ENCODE measurements around the gene TMEM232.
"Not testable (repeated sequence)": the region's sequence is repeated elsewhere in the genome, so short reads cannot be mapped to it uniquely, and the experiment has no call there.

The TMEM232 gene

GRCh38 chr5:110625376-110625999, 101.0 kb downstream of the TMEM232 start:
- DNase-seq (ENCODE audit: low spot score): no peak

- no peak for DNase-seq (ENCODE audit: low spot score)
These were observed 102.6 kb downstream of the TMEM232 start for GRCh38 chr5:110623874-110624273.

DNA sequence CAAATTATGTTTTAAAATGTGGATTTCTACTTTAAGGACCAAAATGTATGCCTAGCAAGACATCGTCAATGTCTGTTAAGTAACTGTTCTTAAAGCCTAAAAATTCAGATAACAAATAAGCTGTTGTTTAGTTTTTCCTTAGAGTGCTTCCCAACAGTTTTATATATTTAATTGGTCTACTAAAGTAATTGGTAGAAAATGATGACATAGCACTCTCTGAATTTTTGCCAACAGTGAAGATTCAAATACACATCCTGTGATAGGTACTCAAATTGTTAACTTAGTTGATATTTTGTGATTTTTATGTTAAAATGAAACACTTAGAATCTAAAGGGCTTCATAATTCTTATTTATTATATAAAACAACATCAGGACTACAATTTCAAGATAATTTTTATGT, 107.5 kb downstream of the TMEM232 start:
- no peak for DNase-seq (ENCODE audit: low spot score)

- DNase-seq (ENCODE audit: low spot score): no peak
These were observed 110.5 kb downstream of the TMEM232 start for GRCh38 chr5:110616009-110616408.

DNA sequence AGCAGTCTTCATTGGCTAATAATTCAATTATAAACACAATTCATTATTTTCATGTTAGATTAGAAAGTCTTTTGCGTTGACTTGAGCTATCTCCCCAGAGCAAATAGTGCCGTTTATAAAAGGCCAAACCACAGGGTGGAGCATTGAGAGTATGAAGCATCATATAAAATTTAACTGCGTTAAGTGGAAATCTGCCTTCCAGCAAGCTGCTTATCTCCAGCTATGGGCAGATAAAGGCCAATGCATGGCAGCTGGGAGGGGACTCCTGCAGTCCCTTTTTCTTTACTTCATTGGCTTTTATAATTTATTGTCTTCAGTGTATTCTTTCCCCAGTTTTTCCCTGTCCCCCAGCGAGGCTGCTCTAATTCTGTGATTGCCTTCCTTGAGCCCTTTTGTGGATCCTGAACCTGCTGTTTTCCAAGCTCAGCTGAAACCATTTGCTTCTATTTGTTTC, 113.7 kb downstream of the TMEM232 start:
- DNase-seq (ENCODE audit: low spot score): no peak

GRCh38 chr5:110611817-110612216, 114.7 kb downstream of the TMEM232 start:
- no peak for DNase-seq (ENCODE audit: low spot score)

DNA sequence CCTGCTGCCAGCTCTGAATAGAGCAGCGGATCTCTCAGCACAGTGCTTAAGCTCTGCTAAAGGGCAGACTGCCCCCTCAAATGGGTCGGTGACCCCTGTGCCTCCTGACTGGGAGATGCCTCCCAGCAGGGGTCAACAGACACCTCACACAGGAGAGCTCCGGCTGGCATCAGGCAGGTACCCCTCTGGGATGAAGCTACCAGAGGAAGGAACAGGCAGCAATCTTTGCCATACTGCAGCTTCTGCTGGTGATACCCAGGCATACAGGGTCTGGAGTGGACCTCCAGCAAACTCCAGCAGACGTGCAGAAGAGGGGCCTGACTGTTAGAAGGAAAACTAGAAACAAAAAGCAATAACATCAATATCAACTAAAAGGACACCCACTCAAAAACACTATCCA, 131.6 kb downstream of the TMEM232 start:
- DNase-seq (ENCODE audit: low spot score): no peak

- no peak for DNase-seq (ENCODE audit: low spot score)
These were observed 136.3 kb downstream of the TMEM232 start for GRCh38 chr5:110590187-110590586.

DNA sequence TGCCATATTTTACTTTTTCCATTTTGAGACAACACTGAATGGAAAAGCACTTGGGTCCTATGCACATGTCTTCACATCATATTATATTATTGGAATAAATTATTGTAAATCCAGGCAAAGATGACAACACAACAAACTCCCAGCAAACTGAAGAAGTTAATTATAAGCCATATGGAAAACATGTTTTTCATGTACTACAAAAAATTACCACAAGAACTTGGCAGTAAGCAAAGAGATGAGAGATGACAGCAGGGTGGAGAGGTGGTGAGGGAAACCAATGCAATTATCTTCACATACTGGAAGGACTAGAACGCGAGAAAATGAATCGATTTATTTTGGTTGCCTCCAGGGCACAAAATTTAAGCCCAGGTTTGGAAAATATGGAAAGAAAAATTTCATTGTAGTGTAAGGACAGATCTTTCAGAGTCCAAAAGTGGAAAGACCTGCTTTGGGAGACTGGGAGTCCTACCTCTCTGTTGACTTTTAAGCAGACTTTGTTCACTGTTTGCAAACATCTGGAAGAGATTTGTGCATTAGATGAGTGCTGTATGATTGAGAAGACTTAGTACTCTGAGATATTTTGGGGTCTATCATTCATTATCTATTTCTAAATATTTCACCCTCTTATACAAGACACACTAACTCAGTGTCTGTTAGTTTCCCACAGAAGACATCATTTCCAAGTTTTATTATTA, 138.0 kb downstream of the TMEM232 start:
- no peak for DNase-seq (ENCODE audit: low spot score)

GRCh38 chr5:110580625-110581024, 145.8 kb downstream of the TMEM232 start:
- no peak for DNase-seq (ENCODE audit: low spot score)

DNA sequence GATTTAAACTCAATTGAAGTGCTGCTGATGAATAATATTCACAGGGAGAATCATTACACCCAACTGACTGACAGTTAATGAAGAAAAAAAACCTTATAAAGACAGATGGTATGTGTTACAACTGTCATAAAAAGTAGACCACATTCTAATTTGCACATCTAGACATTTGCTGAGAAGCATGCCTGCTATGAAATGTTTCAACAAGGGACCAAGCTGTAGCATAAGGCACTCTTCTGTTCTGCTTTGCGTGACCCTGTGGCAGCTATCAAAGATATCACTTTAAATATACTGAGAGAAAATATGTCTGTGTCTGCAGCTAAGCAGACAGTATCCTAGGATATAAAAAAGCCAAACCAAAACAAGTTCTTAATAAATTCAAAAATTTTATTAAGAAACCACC, 153.7 kb downstream of the TMEM232 start:
- no peak for DNase-seq (ENCODE audit: low spot score)

DNA sequence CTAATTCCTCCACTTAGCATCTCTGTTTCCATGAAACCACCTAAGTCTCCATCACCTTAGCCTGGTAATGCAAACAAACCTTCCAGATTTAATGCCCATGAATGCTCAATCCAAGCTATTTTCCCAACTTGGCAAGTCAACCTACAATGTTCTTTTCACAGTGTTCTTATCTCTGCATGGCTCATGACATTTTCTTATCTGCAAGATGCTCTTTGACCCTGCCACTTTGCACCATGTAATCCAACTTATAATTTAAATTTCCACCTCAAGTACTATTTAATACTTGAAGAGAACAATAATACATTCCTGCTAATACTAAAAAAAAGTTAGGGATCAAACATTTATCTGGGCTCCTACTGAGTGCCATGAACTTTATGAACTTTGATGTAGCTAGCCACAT, 164.3 kb downstream of the TMEM232 start:
- no peak for DNase-seq (ENCODE audit: low spot score)

- DNase-seq (ENCODE audit: low spot score): no peak
These were observed 165.0 kb downstream of the TMEM232 start for GRCh38 chr5:110561510-110561909.

- DNase-seq (ENCODE audit: low spot score): no peak
These were observed 177.2 kb downstream of the TMEM232 start for GRCh38 chr5:110549301-110549700.

DNA sequence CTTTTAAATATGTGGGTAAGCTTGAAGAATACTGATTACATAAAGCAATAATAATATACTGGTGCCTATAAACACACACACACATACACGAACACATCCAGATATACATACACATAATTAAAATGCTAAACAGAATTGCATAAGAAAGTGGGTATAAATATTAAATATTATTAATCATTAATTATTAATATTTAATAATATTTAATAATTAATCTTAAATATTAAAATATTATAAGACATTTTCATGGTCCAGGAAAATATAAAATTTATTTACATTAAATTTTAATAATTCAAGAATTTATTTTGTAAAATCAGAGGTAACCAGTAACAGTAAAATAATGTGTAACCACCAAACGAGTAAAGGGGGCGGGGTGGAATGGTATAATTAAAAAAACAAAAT, 178.3 kb downstream of the TMEM232 start:
- no peak for DNase-seq (ENCODE audit: low spot score)

DNA sequence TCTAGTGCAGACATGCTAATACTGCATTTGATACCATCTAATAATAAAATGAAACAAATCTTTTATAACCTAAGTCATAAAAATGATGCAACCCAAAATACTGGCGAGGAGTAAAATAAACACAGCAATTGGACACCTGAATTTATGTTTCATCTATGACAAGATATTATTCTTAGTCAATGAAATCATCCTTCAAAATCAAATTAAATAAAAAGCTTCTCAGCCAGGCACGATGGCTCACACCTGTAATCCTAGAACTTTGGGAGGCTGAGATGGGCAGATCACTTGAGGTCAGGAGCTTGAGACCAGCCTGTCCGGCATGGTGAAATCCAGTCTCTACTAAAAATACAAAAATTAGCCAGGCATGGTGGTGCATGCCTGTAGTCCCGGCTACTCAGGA, 179.0 kb downstream of the TMEM232 start:
- no peak for DNase-seq (ENCODE audit: low spot score)

- no peak for DNase-seq (ENCODE audit: low spot score)
These were observed 180.8 kb downstream of the TMEM232 start for GRCh38 chr5:110545716-110546115.

- no peak for DNase-seq (ENCODE audit: low spot score)
These were observed 181.9 kb downstream of the TMEM232 start for GRCh38 chr5:110544603-110545002.

GRCh38 chr5:110542949-110543348, 183.5 kb downstream of the TMEM232 start:
- DNase-seq (ENCODE audit: low spot score): no peak

DNA sequence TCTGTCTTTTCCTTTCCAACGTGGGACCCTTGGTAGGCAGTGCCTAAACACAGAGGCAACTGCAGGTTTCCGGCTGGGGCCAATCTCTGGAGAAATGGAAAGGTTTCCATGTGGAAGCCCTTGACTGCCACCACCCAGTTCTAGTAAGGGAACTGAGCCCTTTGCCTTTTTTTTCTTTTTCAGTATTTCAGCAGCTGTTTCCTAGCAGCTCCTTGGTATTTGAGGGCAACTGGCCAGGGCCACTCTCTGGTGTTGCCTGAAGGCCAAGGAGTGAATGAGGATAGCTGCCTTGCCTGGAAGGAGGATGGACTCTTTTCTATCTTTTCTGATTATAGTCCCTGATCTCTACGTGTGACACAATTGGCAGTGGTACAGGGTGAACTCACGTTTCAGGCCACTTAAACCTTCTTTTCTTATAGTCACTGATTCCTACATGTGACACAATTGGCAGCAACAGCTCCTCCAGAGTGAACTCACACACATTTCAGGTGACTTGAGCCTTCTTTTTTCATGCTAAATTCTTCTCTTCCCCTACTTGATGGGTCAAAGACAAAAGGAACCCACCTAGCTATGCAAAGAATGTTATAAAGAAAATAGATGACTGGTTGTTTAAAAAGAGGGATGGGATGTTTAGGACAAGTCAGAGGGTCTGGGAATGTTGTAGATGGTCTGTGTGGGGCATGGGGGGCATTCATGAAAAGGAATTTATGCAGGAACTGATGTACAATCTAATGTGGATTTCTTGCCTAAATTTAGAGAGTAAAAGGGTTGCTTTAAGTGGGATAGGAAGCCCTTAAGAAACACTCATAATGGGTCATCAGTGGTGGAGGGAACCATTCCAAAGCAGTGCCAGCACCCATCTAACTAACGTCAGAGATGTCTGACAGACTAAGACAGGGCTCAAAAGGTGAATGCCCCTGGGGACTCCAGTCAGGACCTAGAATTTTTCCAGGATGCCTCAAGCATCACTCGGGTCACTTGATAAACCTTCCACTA, 190.1 kb downstream of the TMEM232 start:
- DNase-seq (ENCODE audit: low spot score): no peak

DNA sequence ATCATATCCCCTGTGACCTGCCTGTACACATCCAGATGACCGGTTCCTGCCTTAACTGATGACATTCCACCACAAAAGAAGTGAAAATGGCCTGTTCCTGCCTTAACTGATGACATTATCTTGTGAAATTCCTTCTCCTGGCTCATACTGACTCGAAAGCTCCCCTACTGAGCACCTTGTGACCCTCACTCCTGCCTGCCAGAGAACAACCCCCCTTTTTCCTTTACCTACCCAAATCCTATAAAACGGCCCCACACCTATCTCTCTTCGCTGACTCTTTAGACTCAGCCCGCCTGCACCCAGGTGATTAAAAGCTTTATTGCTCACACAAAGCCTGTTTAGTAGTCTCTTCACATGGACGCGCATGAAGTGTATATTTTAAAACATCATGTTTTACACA, 191.3 kb downstream of the TMEM232 start:
- DNase-seq (ENCODE audit: low spot score): not testable (repeated sequence)

- DNase-seq (ENCODE audit: low spot score): no peak
These were observed 200.7 kb downstream of the TMEM232 start for GRCh38 chr5:110525762-110526161.

DNA sequence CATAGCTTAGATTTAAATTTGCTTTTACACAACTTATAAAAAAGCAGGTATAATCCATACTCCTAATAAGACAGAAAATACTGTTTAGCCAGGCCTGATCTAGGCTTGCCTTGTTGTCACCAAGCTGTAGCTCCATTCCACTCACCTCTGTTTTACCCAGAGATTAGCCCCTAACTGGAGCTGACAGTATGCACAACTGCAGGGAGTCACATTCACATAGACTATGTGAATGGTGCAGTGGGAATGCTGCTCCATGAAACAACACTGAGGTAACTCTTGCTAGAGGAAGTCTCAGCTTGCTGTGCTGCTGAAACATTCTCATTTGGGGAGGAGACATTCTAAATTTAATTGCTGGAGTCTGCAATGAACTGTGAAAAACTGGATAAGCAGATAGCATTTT, 209.1 kb downstream of the TMEM232 start:
- no peak for DNase-seq (ENCODE audit: low spot score)

All from CD4-positive, alpha-beta T cell treated with Interleukin-6 at 100 ng/mL for 8 hours (primary cell).